ENCODE results near the gene RPL32.

RPL32 gene

GRCh38 chr3:12838179-12838965 lies 3.0 kb downstream of the RPL32 start:
- H3K4me3 ChIP-seq (ENCODE audit: low read depth, low read length): no peak overlapping the region
- DNase-seq (ENCODE audit: low read depth, low spot score): no peak
- in situ Hi-C loops (cut with HindIII; ENCODE audit: low sequenced_read_pairs): no loop called here
- TF ChIP-seq, protein P1, sequence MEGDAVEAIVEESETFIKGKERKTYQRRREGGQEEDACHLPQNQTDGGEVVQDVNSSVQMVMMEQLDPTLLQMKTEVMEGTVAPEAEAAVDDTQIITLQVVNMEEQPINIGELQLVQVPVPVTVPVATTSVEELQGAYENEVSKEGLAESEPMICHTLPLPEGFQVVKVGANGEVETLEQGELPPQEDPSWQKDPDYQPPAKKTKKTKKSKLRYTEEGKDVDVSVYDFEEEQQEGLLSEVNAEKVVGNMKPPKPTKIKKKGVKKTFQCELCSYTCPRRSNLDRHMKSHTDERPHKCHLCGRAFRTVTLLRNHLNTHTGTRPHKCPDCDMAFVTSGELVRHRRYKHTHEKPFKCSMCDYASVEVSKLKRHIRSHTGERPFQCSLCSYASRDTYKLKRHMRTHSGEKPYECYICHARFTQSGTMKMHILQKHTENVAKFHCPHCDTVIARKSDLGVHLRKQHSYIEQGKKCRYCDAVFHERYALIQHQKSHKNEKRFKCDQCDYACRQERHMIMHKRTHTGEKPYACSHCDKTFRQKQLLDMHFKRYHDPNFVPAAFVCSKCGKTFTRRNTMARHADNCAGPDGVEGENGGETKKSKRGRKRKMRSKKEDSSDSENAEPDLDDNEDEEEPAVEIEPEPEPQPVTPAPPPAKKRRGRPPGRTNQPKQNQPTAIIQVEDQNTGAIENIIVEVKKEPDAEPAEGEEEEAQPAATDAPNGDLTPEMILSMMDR (IDR thresholded peaks at IDR 0.05; ENCODE audit: low read depth, low read length): no peak

GRCh38 chr3:12837295-12837986 lies 3.9 kb downstream of the RPL32 start:
- no peak overlapping the region for H3K4me3 ChIP-seq (ENCODE audit: low read depth, low read length)
- no peak for DNase-seq (ENCODE audit: low read depth, low spot score)
- in situ Hi-C loops (cut with HindIII; ENCODE audit: low sequenced_read_pairs): no loop called here
- TF ChIP-seq, protein P1 (IDR thresholded peaks at IDR 0.05; ENCODE audit: low read depth, low read length): no peak

DNA sequence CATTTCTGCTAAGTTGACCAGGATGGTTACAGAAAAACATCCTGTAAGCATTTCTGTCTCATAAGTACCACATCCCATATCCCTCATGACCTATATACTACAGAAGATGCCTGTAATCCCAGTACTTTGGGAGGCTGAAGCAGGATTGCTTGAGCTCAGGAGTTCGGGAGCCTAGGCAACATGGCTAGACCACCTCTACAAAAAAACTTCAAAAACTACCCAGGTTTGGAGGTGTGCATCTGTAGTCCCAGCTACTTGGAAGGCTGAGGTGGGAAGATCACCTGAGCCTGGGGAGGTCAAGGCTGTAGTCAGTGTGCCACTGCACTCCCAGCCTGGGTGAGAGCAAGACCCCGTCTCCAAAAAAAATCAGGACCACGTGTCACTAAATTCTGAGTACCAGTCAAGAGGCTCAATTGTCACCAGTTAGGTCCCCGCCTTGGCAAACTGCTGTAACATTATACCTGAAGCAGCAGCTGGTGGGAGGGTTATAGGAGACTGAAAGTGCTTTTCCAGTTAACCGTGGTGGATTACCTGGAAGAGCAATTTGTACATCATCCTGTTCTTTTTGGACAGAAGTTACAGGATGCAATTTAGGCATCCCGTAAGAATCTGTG lies 6.2 kb downstream of the RPL32 start:
- TF ChIP-seq, protein P1 (IDR thresholded peaks at IDR 0.05; ENCODE audit: low read depth, low read length): no peak
- no peak overlapping the region for H3K4me3 ChIP-seq (ENCODE audit: low read depth, low read length)
- DNase-seq (ENCODE audit: low read depth, low spot score): no peak
- in situ Hi-C loops (cut with HindIII; ENCODE audit: low sequenced_read_pairs): no loop called here

DNA sequence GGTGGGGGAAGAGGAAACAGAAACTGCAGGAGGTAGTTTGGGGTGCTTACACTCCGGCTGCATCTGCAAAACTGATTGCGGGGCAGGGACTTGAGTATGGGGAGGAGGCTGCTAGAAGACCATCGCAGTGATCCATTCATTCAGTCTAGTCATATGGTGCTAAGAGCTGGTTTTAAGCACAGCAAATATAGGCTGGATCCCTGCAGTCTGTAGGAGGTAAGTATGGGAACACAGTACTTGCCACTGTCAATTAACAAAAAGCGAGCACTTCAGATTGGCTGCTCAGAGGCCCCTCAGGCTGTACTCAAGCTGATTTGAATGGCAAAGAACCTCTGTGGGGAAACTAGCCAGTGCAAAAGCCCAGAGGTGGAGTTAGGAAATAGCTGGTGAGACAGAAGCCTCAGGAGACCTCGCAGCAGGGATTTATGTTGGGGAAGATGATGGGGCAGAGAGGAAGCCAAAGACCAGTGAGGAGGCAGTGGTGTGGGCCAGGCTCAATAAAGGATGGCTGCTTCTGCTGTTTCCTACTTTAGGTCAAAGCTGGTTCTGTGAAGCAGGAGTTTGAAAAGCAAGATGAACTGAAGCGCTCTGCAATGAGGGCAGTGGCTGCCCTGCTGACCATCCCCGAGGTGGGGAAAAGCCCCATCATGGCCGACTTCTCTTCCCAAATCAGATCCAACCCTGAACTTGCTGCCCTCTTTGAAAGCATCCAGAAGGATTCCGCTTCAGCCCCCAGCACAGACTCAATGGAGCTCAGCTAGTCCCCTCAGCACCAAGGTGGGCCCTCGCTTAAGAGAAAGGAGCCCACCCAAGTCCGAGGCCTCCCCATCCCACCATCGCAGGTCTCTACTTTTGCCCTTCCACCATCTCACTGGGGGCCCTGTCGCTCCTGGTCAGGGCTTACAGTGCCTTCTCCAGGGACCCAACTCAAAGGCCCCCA lies 7.9 kb downstream of the RPL32 start:
- in situ Hi-C loops (cut with HindIII; ENCODE audit: low sequenced_read_pairs): no loop called here
- DNase-seq (ENCODE audit: low read depth, low spot score): no peak
- H3K4me3 ChIP-seq (ENCODE audit: low read depth, low read length): no peak overlapping the region
- TF ChIP-seq, protein P1 (IDR thresholded peaks at IDR 0.05; ENCODE audit: low read depth, low read length): no peak

- no peak for DNase-seq (ENCODE audit: low read depth, low spot score)
- H3K4me3 ChIP-seq (ENCODE audit: low read depth, low read length): no peak overlapping the region
- TF ChIP-seq, protein P1 (IDR thresholded peaks at IDR 0.05; ENCODE audit: low read depth, low read length): no peak
- in situ Hi-C loops (cut with HindIII; ENCODE audit: low sequenced_read_pairs): no loop called here
Measured at GRCh38 chr3:12832350-12833221, 8.8 kb downstream of the RPL32 start.

Data from astrocyte of the spinal cord (primary cell).